ENCODE data around the gene MGAT1. TPM values are rescaled to one million over a fixed set of nuclear protein-coding genes. Genes with fewer than 3 reads are reported as not detected.

MGAT1 gene
- total RNA-seq, 1 donor from 2014 or later = 116 TPM

Other genes starting within 250 kb of the MGAT1 start
- gene SCGB3A1, start 211.3 kb downstream of the MGAT1 start, total RNA-seq = not detected in 2 replicates
- gene FLT4, start 153.2 kb downstream of the MGAT1 start, total RNA-seq = 3.7 and 7.2 TPM in 2 replicates
- not detected in 2 replicates for gene OR2Y1, start 62.7 kb downstream of the MGAT1 start, total RNA-seq
- 14.5 and 15.0 TPM in 2 replicates for gene ZFP62, start 58.5 kb upstream of the MGAT1 start, total RNA-seq
- not detected in 2 replicates for gene BTNL8, start 96.4 kb upstream of the MGAT1 start, total RNA-seq
- gene BTNL3, start 186.0 kb upstream of the MGAT1 start, total RNA-seq = not detected in 2 replicates
- gene BTNL9, start 237.5 kb upstream of the MGAT1 start, total RNA-seq = not detected in 2 replicates

Data from astrocyte (in vitro differentiated cells and primary cell).